Upper lobe of left lung (tissue), 4 donors: ENCODE data around the gene EHMT2.

Experiments
- CTCF ChIP-seq, 6 experiments: fragments of 450-650 bp in 4 of 6; fragments of 200-600 bp in 2 of 6; sonication (generic) in 2 of 6; IDR thresholded peaks; one replicate each; pipeline ENCODE4 v1.5.1; 2016 to 2019; ENCODE audit warnings: antibody characterized with exemption in 6 of 6
- POLR2AphosphoS5 ChIP-seq, 2 donors: sonication (generic); formaldehyde crosslinking; IDR thresholded peaks; one replicate each; pipeline ENCODE4 v1.5.1; 2017; ENCODE audit warnings: antibody characterized with exemption in 2 of 2

- TF ChIP-seq CTCF (IDR thresholded peaks at IDR 0.05) (no peak), POLR2AphosphoS5 (IDR thresholded peaks at IDR 0.05) (no peak)
Measured at GRCh38 chr6:31881136-31881859, 16.2 kb downstream of the EHMT2 start.
